Kidney capillary endothelial cell (primary cell): ENCODE data around the gene WDR13.
"Not testable (repeated sequence)": the region's sequence is repeated elsewhere in the genome, so short reads cannot be mapped to it uniquely, and the experiment has no call there.

Source experiments
- DNase-seq: peaks from one replicate; pipeline ENCODE4 v3.0.0-alpha.2; 2018; ENCODE audit warnings: low spot score

Gene WDR13

DNA sequence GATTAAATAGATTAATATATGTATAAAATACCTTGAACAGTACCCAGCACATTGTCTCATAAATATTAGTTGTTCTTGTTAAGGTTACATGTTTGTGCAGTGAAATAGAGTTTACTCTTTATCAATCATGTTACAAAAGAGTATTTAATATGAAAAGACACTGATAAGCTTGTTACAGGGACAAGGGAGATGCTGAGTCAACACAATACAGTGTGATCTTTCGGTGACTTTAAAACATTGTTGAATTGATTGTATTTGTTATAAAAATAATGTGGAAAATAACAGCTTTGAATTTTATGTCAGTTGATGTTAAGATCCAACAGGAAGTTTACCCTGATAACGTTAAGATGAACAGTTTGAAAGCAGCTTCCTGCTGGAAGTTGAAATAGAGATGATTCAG lies 1.4 kb upstream of the WDR13 start:
- DNase-seq: no peak

DNA sequence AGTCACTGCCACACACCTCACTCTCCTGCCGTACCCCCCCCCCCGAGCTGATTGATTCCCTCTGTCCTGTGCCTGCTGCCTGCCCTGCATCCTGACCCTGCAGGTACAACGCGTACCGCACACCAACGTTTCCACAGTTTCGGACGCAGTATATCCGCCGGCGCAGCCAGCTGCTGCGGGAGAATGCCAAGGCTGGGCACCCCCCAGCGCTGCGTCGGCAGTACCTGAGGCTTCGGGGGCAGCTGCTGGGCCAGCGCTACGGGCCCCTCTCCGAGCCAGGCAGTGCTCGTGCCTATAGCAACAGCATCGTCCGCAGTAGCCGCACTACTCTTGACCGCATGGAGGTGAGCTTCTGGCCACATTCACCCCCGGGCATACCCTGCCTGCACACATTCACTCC lies 1.3 kb downstream of the WDR13 start:
- no peak for DNase-seq

DNA sequence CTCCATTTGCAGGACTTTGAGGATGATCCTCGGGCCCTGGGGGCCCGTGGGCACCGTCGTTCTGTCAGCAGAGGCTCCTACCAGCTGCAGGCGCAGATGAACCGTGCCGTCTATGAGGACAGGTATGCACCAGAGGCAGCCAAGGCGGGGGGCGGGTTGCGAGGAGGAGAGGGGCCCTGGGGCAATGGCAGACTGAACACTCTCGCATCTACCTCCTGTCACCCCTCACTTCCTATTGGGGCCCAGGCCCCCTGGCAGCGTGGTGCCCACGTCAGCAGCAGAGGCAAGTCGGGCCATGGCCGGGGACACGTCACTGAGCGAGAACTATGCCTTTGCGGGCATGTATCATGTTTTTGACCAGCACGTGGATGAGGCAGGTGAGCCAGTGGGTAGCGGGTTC lies 2.0 kb downstream of the WDR13 start:
- no peak for DNase-seq

DNA sequence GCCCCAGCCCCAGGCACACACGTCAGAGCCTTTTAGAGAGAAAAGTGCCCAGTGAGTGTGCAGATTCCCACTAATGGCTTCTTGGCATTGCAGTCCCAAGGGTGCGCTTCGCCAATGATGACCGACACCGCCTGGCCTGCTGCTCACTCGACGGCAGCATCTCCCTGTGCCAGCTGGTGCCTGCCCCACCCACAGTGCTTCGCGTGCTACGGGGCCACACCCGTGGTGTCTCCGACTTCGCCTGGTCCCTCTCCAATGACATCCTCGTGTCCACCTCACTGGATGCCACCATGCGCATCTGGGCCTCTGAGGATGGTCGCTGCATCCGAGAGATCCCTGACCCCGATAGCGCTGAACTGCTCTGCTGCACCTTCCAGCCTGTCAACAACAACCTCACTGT lies 2.9 kb downstream of the WDR13 start:
- DNase-seq: no peak

DNA sequence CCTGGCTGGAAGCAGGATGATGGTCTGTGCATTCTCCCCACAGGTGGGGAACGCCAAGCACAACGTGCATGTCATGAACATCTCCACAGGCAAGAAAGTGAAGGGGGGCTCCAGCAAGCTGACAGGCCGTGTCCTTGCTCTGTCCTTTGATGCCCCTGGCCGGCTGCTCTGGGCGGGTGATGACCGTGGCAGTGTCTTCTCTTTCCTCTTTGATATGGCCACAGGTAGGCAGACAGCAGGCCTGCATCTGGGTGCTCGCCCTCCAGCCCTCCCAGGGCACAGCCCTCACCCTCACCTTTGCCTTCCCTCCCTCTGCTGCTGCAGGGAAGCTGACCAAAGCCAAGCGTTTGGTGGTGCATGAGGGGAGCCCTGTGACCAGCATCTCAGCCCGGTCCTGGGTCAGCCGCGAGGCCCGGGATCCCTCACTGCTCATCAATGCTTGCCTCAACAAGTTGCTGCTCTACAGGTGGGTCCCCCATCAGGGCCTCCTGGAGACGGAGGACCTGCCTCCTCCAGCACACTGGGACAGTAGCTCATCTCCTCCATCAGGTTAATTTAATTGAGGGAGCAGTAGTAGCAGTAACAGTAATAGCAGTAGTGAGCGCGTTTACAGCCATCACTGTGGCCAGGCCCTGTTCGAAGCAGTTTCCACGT lies 4.6 kb downstream of the WDR13 start:
- no peak for DNase-seq

DNA sequence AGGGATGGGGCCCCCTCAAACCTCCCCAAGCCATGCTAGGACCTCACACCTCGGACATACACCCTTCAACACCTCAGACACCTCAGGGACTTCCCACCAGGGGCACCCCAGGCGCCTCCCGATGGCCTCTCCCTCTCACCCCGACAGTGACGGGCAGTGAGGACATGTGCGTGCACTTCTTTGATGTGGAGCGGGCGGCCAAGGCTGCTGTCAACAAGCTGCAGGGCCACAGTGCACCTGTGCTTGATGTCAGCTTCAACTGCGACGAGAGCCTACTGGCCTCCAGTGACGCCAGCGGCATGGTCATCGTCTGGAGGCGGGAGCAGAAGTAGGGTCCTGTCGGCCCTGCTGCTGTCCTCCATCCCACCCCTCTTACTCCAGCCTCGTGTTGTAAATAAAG lies 7.4 kb downstream of the WDR13 start:
- DNase-seq: no peak

DNA sequence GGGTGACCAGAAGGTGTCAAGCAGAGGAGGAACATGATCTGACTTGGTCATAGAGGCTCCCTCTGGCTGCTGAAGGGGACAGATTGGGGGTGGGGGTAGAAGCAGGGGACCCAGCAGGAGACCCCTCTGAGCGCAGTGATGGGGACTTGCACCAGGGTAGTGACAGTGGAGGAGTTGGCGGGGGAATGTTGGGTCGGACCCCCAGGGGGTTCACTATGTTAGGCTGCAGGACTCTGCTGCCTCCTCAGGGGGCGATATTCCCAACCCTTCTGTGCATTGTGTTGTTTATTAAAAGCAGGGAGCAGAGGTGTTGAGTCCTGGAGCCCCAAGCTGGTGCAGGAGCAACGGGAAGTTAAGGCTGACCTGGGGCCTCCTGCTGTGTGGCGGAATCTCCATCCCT lies 8.8 kb downstream of the WDR13 start:
- no peak for DNase-seq

DNA sequence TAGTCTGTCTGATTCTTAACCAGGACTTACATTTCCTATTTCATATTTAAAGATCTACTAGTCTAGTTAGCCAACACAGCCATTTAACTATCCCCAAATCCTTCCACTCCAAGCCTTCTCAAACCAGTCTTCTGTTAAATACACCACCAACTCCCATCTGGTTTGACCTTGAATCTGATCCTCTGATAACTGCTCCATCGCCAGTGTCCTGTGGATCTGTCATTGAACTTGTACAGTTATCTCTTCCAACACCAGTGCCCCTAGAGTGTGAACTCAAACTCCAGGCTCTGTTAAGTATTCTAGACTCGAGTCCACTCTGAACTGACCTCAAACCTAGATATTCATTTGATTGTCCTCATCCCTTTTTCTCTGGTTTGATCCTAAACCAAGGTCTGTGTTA lies 14.4 kb downstream of the WDR13 start:
- no peak for DNase-seq

DNA sequence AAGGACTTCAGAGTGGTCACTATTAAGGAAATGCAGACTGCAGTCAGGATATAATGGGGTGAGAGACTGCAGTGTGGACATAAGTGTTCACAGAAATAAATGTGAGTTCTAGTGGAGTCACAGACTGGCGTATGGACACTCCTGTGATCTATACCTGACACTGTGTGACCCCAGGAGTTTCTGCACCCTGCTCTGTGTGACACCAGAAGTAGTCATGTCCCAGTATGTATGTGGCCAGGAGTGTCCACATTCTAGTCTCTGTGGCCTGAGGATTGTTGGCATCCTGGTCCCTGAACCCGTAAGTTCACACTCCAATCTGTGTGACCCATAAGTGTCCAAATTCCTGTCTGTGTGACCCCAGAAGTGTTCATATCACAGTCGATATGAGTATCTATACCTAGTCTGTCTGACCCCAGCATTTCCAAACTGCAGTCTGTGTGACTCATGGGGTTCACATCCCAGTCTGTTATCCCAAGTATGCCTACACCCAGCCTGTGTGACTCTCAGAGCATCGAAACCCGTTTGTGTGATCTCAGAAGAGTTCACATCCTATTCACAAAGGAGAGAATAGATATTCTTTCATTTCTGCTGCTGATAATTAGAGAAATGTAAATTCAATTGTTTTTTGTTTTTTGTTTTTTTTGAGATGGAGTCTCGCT lies 16.3 kb downstream of the WDR13 start:
- no peak for DNase-seq

DNA sequence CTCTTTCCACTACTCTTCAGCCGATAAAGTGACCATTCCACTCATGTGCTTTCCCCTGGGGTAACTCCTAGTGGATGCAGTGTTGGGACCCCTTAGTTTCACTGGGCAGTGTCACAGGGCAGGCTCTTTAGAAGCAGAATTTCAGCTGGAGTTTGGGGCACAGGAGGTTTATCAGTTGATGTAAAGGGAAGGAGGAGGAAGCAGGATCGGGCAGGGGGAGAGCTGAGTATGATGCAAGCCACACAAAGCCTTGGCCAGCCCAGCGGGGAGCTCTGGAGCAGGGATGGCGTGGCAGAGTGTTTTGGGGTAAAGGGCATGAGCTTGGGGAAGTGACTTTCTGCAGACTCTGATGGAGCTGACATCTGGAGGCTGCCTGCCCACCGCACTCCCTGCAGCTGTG lies 19.3 kb downstream of the WDR13 start:
- DNase-seq: no peak

DNA sequence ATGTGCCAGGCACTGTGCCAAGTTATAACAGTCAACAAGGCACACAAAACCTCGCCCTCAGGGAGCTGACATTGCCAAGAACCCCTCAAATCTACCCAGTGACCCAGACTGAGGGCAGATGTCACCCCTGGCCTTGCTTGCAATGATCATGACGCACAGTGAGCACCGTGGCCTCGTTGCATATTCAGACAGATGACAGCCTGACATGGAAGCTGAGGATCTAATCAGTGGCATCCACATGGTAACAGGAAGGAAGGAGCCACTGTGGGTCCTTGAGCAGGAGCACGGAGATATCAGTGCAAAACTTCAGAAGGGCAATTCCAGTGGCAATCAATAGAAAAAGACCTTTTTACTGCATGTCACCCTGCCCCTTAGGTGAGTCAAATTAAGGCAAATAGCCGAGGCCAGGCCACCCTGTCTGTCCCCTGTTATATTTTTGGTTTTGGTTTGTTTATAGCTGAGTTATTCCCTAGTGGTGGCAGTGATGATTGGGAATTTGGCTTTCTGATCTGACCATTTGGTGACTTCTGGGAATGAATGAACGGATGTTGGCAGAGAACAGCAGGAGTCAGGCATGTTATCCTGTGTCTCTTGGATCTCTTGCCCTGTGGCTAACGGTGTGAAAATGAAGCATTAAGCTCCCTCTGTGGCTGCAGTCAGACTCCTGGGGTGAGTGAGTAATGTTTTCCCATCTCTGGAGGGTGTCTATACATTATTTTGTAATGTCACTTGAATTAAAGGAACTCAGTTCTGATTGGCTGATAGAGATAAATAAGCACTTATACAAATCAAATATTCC lies 20.4 kb downstream of the WDR13 start:
- DNase-seq: peak; percentile 18

DNA sequence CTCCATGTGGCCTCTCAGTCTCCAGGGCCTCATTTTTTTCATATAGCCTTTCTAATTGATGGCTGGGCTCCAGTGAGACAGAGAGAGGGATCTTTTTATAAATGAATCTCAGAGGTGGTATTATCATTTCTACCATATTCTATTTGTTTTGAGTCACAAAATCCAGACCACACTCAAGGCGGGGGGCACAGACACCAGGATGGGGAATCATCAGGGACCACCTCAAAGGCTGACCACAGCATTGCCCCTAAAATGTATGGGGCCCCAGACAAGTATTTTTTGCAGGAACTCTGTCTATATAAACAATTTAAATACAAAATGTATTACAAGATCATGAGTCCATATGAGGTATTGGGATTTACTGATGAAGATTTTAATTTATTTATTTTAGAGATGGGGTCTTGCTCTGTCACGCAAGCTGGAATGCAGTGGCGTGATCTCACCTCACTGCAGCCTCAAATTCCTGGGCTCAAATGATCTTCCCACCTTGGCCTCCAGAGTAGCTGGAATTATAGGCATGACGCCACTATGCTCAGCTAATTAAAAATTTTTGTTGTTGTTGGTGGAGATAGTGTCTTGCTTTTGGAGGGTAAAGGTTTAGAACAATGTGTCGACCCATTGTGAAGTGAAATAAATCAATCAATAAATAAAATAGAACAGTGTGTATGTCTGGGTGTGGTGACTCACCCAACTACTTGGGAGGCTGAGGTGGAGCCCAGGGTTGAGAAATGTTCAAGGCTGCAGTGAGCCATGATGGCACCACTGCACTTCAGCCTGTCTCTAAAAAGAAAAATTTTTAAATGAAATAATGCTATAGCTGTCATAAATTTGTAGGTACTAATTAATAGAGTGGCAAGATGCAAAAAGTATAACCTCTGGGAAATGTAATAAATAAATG lies 29.4 kb downstream of the WDR13 start:
- DNase-seq: no peak

DNA sequence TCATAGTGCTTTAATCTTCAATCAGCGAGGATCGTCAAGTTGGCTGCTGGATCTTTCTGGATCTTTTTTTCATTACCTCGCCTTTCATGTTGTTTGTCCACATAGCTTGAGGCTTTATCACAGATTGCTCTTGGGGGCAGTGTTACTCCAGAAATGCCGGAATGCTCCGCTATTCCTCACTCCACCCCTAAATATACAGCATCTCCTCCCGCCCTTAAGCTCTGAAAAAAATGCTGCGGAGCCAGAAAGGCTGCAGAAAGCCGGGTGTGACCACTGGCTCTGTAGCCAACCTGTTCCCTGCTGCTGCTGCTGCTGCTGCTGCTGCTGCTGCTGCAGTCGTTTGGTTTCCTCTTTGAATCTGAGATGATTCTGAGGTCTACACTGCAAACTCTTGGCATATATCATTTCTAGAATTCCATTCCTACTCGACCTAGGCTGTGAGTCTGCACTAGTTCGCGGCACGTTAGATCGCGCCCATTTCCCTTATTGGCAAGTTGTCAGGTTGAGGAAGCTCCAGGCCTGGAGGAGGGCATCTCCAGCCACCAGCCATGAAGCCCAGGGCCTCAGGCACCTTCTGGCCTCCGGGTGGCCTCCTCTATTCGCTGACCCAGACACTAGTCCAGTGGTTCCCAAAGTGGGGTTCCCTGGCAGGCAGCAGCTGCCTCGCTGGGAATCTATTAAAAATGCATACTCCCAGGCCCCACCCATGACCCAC lies 34.2 kb downstream of the WDR13 start:
- peak; percentile 62 for DNase-seq

DNA sequence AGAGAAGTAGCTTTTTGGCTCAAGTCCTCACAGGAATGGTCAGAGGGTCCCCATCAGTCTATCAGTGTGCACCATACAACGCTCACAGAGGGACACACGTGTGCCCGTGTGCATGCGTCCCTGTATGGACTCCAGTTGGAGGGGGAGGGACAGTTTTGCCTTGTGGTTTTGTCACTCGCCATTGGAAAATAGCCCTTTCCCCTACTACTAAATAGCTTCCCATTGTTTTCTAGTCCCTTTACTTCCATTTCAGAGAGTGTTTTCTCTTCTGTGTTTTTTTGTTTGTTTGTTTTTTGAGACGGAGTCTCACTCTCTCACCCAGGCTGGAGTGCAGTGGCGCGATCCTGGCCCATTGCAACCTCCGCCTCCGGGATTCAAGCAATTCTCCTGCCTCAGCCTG lies 34.9 kb downstream of the WDR13 start:
- DNase-seq: no peak

DNA sequence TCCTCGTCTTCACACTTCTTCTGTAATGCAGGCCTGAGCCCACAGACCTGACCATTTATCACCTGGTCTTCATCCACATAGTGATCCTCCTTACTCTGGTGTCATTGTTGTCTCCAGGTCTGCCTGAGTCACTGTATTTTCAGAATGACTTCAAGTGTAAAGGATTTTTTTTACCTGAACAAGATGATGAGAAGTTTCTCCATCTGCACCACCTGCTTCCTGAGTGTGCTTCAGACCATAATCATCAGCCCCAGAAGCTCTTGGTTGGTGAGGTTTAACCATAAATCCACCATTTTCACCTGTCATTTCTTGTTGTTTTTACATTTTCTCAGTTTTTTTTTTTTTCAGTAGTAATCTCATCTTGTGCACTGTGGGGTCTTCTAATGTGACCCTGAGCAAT lies 39.0 kb downstream of the WDR13 start:
- DNase-seq: no peak

DNA sequence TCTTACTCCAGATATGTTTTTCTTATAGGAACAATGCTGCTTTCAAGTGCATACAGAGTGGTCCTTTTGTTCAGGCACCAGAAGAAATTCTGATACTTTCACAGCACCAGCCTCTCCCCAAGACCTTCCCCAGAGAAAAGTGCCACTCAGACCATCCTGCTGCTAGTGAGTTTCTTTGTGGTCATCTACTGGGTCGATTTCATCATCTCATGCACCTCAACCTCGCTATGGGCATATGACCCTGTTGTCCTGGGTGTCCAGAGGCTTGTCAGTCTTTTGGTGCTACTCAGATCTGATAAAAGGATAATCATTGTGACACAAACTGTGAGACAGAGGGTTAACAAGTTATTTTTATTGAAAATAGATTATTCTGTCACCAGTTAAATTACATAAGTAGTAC lies 39.5 kb downstream of the WDR13 start:
- DNase-seq: no peak

DNA sequence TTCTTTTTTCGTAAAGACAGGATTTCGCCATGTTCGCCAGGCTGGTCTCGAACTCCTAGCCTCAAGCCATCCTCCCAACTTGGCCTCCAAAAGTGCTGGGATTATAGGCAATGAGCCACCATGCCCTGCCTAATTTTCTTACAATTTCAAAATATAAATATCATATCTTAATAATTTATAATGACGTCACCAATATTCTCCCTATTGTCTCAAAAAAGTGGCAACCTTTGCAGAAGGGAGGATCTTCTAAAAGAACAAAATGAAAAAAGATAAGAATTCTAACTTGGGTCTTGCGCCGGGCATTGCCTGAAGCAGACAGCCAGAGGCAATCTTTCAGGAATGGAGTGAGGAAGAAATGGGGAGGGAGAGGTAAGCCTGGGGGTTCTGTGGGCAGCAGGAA lies 48.4 kb downstream of the WDR13 start:
- no peak for DNase-seq

DNA sequence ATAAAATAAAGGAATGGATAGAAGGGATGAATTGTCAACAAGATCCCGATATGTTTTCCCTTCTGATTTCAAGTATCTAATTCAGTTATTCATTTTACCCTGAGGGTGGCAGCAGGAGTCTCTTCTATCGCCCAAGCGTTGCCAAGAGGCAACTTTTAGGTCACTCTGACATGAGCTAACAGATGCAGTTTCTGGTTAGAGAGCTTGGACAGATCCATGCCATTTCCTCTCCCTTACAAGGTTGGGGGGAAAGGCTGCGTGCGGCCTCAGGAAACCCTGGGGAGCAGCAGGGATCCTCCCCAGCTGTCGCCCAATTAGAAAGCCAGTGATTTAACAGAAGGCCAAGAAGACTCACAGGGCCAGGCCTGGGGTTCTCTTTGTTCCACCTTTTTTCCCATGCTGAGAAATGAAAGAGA lies 51.1 kb downstream of the WDR13 start:
- peak; percentile 23 for DNase-seq

DNA sequence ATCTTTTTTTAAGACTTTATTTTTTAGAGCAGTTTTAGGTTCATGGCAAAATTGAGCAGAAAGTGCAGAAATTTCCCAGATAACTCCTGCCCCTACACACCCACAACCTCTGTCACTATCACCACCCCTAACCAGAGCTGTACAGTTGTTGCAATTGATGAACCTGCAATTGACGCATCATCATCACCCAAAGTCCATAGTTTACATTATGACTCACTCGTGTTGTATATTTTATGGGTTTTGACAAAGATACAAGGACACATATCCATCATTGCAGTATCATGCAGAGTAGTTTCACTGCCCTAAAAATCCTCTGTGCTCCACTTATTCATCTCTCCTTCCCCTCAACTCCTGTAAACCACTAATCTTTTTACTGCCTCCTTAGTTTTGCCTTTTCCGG lies 51.8 kb downstream of the WDR13 start:
- no peak for DNase-seq

DNA sequence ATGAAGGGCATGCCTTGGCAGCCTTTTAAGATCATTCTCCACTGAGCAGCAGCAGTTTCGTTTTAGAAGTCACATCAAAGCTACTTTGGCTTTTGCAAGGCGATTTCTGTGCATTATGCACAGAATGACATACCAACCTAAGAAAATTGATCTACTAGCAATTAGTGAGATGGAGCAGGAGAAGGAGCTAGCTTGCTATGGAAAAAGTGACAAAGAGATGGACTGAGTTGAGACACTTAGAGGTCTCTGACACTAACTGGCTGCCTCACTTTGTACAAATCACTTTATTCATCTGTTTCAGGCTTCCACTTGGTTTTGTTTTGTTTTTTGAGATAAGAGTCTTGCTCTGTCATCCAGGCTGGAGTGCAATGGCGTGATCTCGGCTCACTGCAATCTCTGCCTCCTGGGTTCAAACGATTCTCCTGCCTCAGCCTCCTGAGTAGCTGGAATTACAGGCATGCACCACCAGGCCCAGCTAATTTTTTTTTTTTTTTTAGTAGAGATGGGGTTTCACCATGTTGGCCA lies 54.8 kb downstream of the WDR13 start:
- not testable (repeated sequence) for DNase-seq

DNA sequence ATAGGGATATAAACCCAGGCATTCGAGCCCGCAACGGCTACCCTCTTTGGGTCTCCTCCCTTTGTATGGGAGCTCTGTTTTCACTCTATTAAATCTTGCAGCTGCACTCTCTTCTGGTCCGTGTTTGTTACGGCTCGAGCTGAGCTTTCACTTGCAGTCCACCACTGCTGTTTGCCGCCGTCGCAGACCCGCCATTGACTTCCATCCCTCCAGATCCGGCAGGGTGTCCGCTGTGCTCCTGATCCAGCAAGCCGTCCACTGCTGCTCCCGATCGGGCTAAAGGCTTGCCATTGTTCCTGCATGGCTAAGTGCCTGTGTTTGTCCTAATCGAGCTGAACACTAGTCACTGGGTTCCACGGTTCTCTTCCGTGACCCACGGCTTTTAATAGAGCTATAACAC lies 57.5 kb downstream of the WDR13 start:
- DNase-seq: not testable (repeated sequence)
